ENCODE data around the gene IMPA2. TPM values are rescaled to one million over a fixed set of nuclear protein-coding genes. Genes with fewer than 3 reads are reported as not detected.

Gene IMPA2
- total RNA-seq, 1 experiment from 2014 or later, result 22.4 TPM

DNA sequence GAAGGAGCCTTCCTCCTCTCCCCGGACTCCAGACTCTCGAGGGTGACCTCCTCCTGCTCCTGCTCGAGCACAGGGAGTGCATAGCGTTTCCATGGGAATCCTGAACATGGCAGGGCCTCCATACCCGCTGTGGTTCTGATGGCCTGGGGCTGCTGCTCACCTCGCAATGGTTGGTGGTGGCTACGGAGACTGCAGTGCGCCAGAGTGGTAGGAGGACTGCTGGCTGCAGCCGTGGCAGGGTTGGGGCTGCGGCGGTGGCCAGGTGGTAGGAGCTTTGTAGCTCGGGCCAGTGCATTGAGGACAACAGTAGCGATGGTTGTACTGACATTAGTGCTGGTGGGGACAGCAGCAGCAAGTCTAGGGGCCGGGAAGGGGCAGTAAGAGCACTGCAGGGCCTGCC, 80.4 kb downstream of the IMPA2 start:
- Histone ChIP-seq H3K27me3 (replicated peaks; ENCODE audit: insufficient read depth, low read depth, low read length, poor library complexity) (no peaks in the 10 kb centered on the region), H3K4me1 (ENCODE audit: insufficient read depth, low read length, poor library complexity, severe bottlenecking) (no peaks in the 10 kb centered on the region), H3K4me3 (ENCODE audit: low read depth, low read length, poor library complexity, severe bottlenecking) (no peak overlapping the region), H3K36me3 (ENCODE audit: insufficient read depth, low read length, poor library complexity, severe bottlenecking) (no peaks in the 10 kb centered on the region), H3K9me3 (ENCODE audit: low read depth, low read length, poor library complexity, severe bottlenecking) (no peaks in the 10 kb centered on the region), H3K27ac (ENCODE audit: low read depth, low read length, poor library complexity, severe bottlenecking) (no peak overlapping the region)
- TF ChIP-seq EZH2 (IDR thresholded peaks at IDR 0.05; ENCODE audit: borderline replicate concordance, low read depth, low read length, poor library complexity, severe bottlenecking), result no peak
- TF ChIP-seq, protein P1, sequence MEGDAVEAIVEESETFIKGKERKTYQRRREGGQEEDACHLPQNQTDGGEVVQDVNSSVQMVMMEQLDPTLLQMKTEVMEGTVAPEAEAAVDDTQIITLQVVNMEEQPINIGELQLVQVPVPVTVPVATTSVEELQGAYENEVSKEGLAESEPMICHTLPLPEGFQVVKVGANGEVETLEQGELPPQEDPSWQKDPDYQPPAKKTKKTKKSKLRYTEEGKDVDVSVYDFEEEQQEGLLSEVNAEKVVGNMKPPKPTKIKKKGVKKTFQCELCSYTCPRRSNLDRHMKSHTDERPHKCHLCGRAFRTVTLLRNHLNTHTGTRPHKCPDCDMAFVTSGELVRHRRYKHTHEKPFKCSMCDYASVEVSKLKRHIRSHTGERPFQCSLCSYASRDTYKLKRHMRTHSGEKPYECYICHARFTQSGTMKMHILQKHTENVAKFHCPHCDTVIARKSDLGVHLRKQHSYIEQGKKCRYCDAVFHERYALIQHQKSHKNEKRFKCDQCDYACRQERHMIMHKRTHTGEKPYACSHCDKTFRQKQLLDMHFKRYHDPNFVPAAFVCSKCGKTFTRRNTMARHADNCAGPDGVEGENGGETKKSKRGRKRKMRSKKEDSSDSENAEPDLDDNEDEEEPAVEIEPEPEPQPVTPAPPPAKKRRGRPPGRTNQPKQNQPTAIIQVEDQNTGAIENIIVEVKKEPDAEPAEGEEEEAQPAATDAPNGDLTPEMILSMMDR (conservative IDR thresholded peaks at IDR 0.05; ENCODE audit: low read depth, low read length), result no peak
- POLR2A ChIA-PET (ENCODE audit: low non-redundant PET), result no interaction called here
- CTCF ChIA-PET, result no interaction called here
- no peak for DNase-seq (ENCODE audit: low spot score)
- no TSS peak for BruUV-seq (replicated peaks)
- intact Hi-C loops (cut with micrococcal nuclease; ENCODE audit: unreplicated experiment), result no loop called here

DNA sequence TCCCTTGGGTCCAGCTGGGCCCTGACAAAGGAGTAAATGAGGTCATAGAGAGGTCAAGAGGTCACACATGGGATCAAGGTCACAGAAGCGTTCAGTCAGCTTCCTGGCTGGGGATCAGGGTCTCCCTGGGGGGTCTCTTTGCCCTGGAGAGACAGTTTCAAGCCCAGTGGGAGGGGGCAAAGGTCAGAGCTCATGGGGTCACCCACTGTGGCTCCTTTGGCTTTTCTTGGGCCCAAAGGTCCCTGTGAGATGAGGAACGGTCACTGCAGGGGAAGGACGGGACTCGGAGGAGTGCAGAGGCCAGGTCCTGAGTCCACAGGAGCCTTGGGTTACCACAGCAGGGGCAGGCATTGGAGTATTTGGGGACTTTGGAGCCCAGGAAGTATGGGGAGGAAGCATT, 81.7 kb downstream of the IMPA2 start:
- POLR2A ChIA-PET (ENCODE audit: low non-redundant PET), result no interaction called here
- TF ChIP-seq, protein P1 (conservative IDR thresholded peaks at IDR 0.05; ENCODE audit: low read depth, low read length), result no peak
- no peak for TF ChIP-seq EZH2 (IDR thresholded peaks at IDR 0.05; ENCODE audit: borderline replicate concordance, low read depth, low read length, poor library complexity, severe bottlenecking)
- no peaks in the 10 kb centered on the region for H3K4me1 ChIP-seq (ENCODE audit: insufficient read depth, low read length, poor library complexity, severe bottlenecking)
- H3K27ac ChIP-seq (ENCODE audit: low read depth, low read length, poor library complexity, severe bottlenecking), result no peak overlapping the region
- no peaks in the 10 kb centered on the region for H3K9me3 ChIP-seq (ENCODE audit: low read depth, low read length, poor library complexity, severe bottlenecking)
- BruUV-seq (replicated peaks), result no TSS peak
- H3K36me3 ChIP-seq (ENCODE audit: insufficient read depth, low read length, poor library complexity, severe bottlenecking), result no peaks in the 10 kb centered on the region
- no peak overlapping the region for H3K4me3 ChIP-seq (ENCODE audit: low read depth, low read length, poor library complexity, severe bottlenecking)
- intact Hi-C loops (cut with micrococcal nuclease; ENCODE audit: unreplicated experiment), result no loop called here
- CTCF ChIA-PET, result no interaction called here
- no peaks in the 10 kb centered on the region for H3K27me3 ChIP-seq (replicated peaks; ENCODE audit: insufficient read depth, low read depth, low read length, poor library complexity)
- DNase-seq (ENCODE audit: low spot score), result no peak

DNA sequence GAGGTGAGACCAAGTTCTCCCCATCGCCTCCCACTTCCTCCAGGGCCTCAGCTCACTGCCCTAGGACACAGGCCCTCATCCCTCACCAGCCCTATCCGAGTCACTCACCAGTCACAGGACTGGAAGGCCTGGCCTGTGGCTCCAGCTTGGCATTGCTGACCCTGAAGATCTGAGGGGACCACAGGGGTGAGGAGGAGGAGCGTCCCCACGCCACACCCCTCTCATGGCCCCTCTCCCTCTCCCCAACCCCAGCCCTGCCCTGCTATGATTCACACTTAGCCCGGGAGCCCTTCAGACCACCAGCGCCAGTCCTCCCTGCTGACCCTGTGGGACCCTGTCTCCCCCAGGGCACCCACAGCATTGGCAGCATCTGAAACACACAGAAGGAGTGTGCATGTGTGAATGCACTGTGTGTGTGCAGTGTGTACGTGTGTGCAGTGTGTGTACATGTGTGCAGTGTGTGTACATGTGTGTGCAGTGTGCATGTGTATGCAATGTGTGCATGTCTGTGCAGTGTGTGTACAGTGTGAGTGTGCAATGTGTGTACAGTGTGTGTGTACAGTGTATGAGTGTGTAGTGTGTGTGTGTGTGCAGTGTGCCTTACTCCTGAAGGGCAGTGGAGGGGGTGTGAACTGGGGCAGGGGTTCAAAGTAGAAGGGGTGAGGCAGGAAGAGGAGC, 82.9 kb downstream of the IMPA2 start:
- BruUV-seq (replicated peaks), result no TSS peak
- no peak overlapping the region for H3K27ac ChIP-seq (ENCODE audit: low read depth, low read length, poor library complexity, severe bottlenecking)
- no peak for DNase-seq (ENCODE audit: low spot score)
- CTCF ChIA-PET, result no interaction called here
- POLR2A ChIA-PET (ENCODE audit: low non-redundant PET), result no interaction called here
- H3K36me3 ChIP-seq (ENCODE audit: insufficient read depth, low read length, poor library complexity, severe bottlenecking), result no peaks in the 10 kb centered on the region
- no peaks in the 10 kb centered on the region for H3K9me3 ChIP-seq (ENCODE audit: low read depth, low read length, poor library complexity, severe bottlenecking)
- intact Hi-C loops (cut with micrococcal nuclease; ENCODE audit: unreplicated experiment), result no loop called here
- H3K27me3 ChIP-seq (replicated peaks; ENCODE audit: insufficient read depth, low read depth, low read length, poor library complexity), result no peaks in the 10 kb centered on the region
- H3K4me1 ChIP-seq (ENCODE audit: insufficient read depth, low read length, poor library complexity, severe bottlenecking), result no peaks in the 10 kb centered on the region
- TF ChIP-seq EZH2 (IDR thresholded peaks at IDR 0.05; ENCODE audit: borderline replicate concordance, low read depth, low read length, poor library complexity, severe bottlenecking), result no peak
- TF ChIP-seq, protein P1 (conservative IDR thresholded peaks at IDR 0.05; ENCODE audit: low read depth, low read length), result no peak
- H3K4me3 ChIP-seq (ENCODE audit: low read depth, low read length, poor library complexity, severe bottlenecking), result no peak overlapping the region

Data from A673 (cell line).